ENCODE measurements around the gene RSRC1.

GRCh38 chr3:158489181-158489580 lies 379.3 kb downstream of the RSRC1 start:
- TF ChIP-seq CTCF (IDR thresholded peaks at IDR 0.05): no peak
- TF ChIP-seq POLR2A (IDR thresholded peaks at IDR 0.05): no peak

Data from sigmoid colon (tissue), 3 donors.